Nephron (organoid): ENCODE measurements around the gene DNM2.

Source experiments
- H3K27ac Mint-ChIP-seq, 3 experiments: 2 replicates each; pipeline ENCODE4 v1.8.0; 2020; ENCODE audit warnings: mixed read lengths in 3 of 3, mild to moderate bottlenecking in 2 of 3, moderate library complexity in 1 of 3
- H3K27me3 Mint-ChIP-seq: 2 replicates; pipeline ENCODE4 v1.8.0; 2021; ENCODE audit warnings: low read depth, mild to moderate bottlenecking, moderate library complexity, mixed read lengths
- H3K36me3 Mint-ChIP-seq: 2 replicates; pipeline ENCODE4 v1.8.0; 2020; ENCODE audit warnings: low read depth, mixed read lengths
- H3K4me1 Mint-ChIP-seq: 2 replicates; pipeline ENCODE4 v1.8.0; 2020; ENCODE audit warnings: mixed read lengths
- H3K4me3 Mint-ChIP-seq, 3 experiments: 2 replicates each; pipeline ENCODE4 v1.8.0; 2020; ENCODE audit warnings: mild to moderate bottlenecking in 3 of 3, mixed read lengths in 3 of 3, moderate library complexity in 2 of 3
- H3K9me3 Mint-ChIP-seq: 2 replicates; pipeline ENCODE4 v1.8.0; 2020; ENCODE audit warnings: mixed read lengths
- CTCF ChIP-seq, 3 experiments: fragments of 200-600 bp; sonication (generic); IDR thresholded peaks; one replicate each; pipeline ENCODE4 v1.5.0; 2021; ENCODE audit warnings: antibody characterized with exemption in 3 of 3; ENCODE audit not compliant: unreplicated experiment in 3 of 3

Gene DNM2

GRCh38 chr19:10773969-10774368 lies 56.1 kb downstream of the DNM2 start:
- H3K27ac Mint-ChIP-seq: no peak overlapping the region
- no peak for TF ChIP-seq CTCF (IDR thresholded peaks at IDR 0.05; ENCODE audit: unreplicated experiment in 3 of 3)
- no peaks in the 10 kb centered on the region for H3K9me3 Mint-ChIP-seq
- peaks cover 62% of the 10 kb centered on the region for H3K36me3 Mint-ChIP-seq
- H3K4me1 Mint-ChIP-seq: peaks cover 6% of the 10 kb centered on the region
- no peak overlapping the region for H3K4me3 Mint-ChIP-seq
- H3K27me3 Mint-ChIP-seq: no peaks in the 10 kb centered on the region

DNA sequence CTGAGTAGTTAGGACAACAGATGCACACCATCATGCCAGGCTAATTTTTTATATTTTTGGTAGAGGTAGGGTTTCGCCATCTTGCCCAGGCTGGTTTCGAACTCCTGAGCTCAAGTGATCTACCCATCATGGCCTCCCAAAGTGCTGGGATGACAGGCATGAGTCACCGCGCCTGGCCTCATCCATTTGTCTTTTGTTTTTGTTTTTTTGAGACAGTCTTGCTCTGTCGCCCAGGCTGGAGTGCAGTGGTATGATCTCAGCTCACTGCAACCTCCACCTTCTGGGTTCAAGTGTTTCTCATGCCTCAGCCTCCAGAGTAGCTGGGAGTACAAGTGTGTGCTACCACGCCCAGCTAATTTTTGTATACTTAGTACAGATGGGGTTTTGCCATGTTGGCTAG lies 57.0 kb downstream of the DNM2 start:
- Mint-ChIP-seq H3K4me3 (no peak overlapping the region), H3K9me3 (no peaks in the 10 kb centered on the region), H3K27me3 (no peaks in the 10 kb centered on the region), H3K36me3 (peaks cover 61% of the 10 kb centered on the region), H3K4me1 (peaks cover 6% of the 10 kb centered on the region), H3K27ac (no peak overlapping the region)
- TF ChIP-seq CTCF (IDR thresholded peaks at IDR 0.05; ENCODE audit: unreplicated experiment in 3 of 3): no peak

DNA sequence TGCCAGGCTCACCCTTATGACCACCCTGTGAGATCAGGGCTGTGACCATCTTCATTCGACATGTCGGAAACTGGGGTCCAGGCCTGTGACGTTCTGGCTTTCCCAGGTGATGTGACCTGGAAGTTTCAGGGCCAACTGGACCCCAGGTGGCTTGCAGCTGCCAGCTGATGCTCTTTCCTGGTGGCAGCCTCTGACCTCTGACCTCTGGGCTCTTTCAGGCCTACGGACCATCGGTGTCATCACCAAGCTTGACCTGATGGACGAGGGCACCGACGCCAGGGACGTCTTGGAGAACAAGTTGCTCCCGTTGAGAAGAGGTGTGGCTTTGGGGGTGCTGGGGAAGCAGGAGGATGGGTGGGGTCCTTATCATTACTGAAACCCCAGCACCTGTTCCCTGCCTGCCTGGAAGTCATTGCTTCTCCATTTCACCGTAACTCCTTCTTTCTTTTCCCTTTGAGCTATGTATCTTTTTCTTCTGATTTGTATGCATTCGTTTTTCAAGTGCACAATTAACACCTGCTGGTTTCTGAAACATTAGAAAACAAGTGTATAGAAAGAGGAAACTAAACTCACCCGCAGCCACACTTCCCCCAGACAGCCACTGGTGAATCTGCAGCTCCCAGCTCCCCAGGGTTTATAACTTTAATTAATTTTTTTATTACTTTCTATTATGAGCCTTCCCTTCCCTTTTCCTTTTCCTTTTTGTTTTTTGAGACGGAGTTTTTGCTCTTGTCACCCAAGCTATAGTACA lies 59.2 kb downstream of the DNM2 start:
- no peak for TF ChIP-seq CTCF (IDR thresholded peaks at IDR 0.05; ENCODE audit: unreplicated experiment in 3 of 3)
- H3K9me3 Mint-ChIP-seq: no peaks in the 10 kb centered on the region
- H3K27me3 Mint-ChIP-seq: no peaks in the 10 kb centered on the region
- H3K4me1 Mint-ChIP-seq: no peaks in the 10 kb centered on the region
- no peak overlapping the region for H3K27ac Mint-ChIP-seq
- peaks cover 69% of the 10 kb centered on the region for H3K36me3 Mint-ChIP-seq
- no peak overlapping the region for H3K4me3 Mint-ChIP-seq

DNA sequence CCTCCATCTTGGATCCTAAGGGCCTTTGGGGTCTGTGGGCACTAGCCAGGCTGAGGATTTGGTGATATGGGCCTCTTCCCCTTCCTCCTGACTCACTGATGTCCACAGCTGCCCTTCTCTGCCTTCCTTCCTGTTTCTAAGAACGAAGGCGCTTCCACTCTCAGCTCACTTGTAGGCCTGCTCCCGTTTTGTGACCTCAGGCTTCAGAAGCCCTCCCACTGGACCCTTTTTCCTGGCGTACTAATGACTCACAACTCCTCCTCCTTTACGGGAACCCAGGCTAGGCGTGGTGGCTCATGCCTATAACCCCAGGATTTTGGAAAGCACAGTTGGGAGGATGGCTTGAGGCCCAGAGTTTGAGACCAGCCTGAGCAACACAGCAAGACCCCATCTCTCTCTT lies 62.5 kb downstream of the DNM2 start:
- Mint-ChIP-seq H3K4me3 (no peak overlapping the region), H3K4me1 (no peaks in the 10 kb centered on the region), H3K36me3 (peaks cover 71% of the 10 kb centered on the region), H3K27me3 (no peaks in the 10 kb centered on the region), H3K27ac (no peak overlapping the region), H3K9me3 (no peaks in the 10 kb centered on the region)
- no peak for TF ChIP-seq CTCF (IDR thresholded peaks at IDR 0.05; ENCODE audit: unreplicated experiment in 3 of 3)

- peaks cover 69% of the 10 kb centered on the region for H3K36me3 Mint-ChIP-seq
- TF ChIP-seq CTCF (IDR thresholded peaks at IDR 0.05; ENCODE audit: unreplicated experiment in 3 of 3): no peak
- no peak overlapping the region for H3K4me3 Mint-ChIP-seq
- H3K9me3 Mint-ChIP-seq: no peaks in the 10 kb centered on the region
- no peaks in the 10 kb centered on the region for H3K4me1 Mint-ChIP-seq
- no peak overlapping the region for H3K27ac Mint-ChIP-seq
- no peaks in the 10 kb centered on the region for H3K27me3 Mint-ChIP-seq
Observed at GRCh38 chr19:10782795-10783194, 64.9 kb downstream of the DNM2 start.

DNA sequence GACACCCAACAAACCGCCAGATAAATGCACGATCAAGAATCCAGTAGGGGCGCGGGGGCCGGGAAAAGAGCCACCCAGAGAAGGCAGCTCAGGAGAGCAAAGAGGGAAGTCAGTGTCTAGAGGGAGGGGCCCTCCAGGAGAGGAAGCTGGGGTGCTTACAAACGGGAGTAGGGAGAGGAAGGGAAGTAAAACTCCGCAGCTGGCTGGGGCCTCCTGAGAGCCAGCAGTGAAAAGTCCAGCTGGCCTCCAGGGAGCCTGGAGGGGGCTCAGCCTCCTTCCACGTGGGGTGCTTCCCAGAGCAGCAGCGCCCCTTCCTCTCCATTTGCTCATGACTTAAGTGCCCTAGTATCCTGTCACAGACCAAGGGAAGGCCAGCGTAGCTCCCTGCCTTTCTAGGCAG lies 66.4 kb downstream of the DNM2 start:
- no peaks in the 10 kb centered on the region for H3K27me3 Mint-ChIP-seq
- H3K36me3 Mint-ChIP-seq: peaks cover 67% of the 10 kb centered on the region
- no peak overlapping the region for H3K4me3 Mint-ChIP-seq
- no peak overlapping the region for H3K27ac Mint-ChIP-seq
- H3K4me1 Mint-ChIP-seq: no peaks in the 10 kb centered on the region
- H3K9me3 Mint-ChIP-seq: no peaks in the 10 kb centered on the region
- TF ChIP-seq CTCF (IDR thresholded peaks at IDR 0.05; ENCODE audit: unreplicated experiment in 3 of 3): no peak
